GM18951 (cell line): ENCODE measurements around the gene NOL9.

Experiments
- POLR2A ChIP-seq: IDR thresholded peaks from 4 replicates; pipeline ENCODE4 v1.6.1; 2011; ENCODE audit warnings: mild to moderate bottlenecking; ENCODE audit not compliant: insufficient read length, insufficient read depth; ENCODE audit errors: extremely low read depth
- in situ Hi-C: fragments of 300-500 bp; cut with MboI; formaldehyde crosslinking; loops from one replicate; pipeline ENCODE4 v1.12.0; 2022; ENCODE audit warnings: low sequenced_read_pairs, mixed read lengths, inconsistent platforms; ENCODE audit not compliant: unreplicated experiment

NOL9 gene

GRCh38 chr1:6512908-6513280 lies 41.4 kb downstream of the NOL9 start:
- no peak for TF ChIP-seq POLR2A
- in situ Hi-C loops, result no loop called here

DNA sequence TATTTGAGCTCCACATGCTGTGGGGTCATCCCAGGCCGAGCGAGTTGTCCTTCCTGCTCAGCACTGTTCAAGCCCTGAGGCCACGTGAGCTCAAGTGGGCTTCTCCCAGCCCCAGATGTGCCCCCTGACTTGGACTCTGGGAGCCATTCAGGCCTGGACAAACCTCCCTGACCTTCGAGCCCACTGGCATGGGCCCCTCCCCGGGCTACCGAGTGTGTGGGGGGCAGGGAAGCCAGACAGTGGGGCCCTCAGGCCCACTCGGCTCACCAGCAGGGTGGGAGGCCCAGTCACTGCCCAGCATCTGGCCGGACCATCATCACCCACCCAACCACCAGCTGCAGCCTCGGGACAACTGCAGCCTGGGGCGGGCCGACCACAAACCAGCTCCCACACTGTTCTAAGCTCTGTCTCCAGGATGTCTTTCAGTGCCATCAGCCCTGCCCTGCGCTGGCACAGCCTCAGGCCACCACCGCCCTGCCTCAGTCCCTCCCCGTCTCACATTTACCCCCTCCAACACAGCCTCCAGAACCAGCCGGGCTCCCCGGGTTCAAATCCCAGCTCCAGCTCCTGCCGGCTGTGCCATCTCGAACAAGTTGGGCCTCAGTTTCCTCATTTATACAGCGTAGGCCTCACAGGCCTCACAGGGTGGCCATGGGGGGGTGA lies 41.9 kb downstream of the NOL9 start:
- in situ Hi-C loops, result no loop called here
- no peak for TF ChIP-seq POLR2A

DNA sequence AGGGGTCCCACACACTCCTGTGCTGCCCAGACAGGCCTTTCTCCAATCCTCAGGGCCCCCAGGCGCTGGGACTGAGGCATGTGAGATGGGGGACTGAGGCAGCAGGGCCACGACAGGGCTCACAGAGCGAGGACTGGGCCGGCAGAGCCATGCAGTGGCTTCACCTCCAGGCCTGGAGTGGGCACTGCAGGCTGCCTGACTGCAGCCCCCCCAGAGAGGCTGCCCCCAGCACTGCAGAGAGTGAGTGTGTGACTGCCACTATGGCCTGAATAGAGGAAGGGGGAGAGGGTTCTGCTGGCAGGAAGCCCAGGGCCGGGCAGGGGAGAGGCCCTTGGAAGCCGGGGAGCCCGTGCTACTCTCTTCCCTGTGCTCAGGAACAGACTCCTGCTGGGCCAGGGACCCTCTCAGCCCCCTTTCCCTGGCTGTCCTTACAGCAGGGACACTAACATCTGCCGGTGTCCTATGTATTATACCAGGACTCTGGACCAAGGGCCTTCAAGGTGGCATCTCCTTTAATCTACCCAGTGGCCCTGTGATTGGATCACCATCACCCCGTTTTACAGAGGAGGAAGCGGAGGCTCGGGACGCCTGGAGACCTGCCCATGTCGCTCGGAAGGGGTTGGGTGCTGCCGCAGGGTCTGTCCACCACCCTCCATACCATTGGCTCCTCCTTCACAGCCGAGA lies 42.6 kb downstream of the NOL9 start:
- TF ChIP-seq POLR2A, result no peak
- in situ Hi-C loops, result no loop called here

GRCh38 chr1:6511056-6511455 lies 43.3 kb downstream of the NOL9 start:
- in situ Hi-C loops, result no loop called here
- TF ChIP-seq POLR2A, result no peak

GRCh38 chr1:6510493-6510892 lies 43.8 kb downstream of the NOL9 start:
- no peak for TF ChIP-seq POLR2A
- in situ Hi-C loops, result no loop called here

DNA sequence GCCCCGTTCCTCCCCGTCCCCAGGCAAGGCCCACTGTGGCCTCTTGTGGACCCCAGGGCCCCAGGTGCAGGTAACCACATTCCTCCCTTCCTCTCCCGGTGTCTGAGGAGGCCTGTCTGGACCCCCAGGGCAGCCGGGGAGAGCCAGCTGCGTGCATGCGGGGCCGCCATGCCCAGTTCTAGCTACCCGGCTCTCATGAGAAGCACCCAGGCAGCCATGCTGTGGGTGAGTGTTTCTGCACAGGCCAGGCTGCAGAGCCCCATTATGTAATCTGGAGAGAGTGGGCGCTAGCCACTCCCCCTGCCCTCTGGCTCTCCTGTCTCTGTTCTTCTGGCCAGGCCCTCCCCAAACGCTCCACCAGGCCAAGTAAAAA lies 44.4 kb downstream of the NOL9 start:
- TF ChIP-seq POLR2A, result no peak
- in situ Hi-C loops, result no loop called here

DNA sequence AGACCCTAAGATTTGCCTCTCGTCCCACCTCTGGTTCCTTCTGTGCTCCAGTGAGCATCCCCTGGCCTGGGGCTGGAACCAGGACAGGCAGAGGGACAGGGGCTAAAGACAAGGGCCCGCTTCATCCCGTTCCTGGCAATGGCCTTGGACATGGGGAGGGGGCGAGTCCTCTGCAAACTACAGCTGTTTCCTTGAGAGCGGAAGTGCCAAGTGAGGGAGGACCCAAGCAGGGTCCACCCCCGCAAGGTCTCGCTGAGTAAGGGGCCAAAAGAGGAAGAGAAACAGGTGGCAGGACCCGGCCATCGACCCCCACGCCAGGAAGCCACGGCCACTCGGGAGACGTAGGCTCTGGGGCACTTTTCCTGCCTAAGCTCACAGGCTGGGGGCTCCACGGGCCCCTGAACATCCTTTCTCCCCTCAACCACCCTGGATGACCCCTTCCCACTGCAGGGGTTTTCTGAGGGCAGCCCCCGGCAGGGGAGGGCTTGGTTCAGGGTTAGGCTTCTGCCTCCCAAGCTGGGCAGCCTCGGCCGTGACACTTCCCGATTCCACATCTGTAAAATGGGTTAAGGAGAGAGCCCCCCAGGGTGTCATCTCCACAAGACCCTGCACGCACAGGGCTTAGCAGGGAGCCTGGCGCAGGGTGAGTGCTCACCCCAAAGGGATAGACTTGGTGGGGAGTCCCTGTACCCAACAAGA lies 44.9 kb downstream of the NOL9 start:
- in situ Hi-C loops, result no loop called here
- no peak for TF ChIP-seq POLR2A

DNA sequence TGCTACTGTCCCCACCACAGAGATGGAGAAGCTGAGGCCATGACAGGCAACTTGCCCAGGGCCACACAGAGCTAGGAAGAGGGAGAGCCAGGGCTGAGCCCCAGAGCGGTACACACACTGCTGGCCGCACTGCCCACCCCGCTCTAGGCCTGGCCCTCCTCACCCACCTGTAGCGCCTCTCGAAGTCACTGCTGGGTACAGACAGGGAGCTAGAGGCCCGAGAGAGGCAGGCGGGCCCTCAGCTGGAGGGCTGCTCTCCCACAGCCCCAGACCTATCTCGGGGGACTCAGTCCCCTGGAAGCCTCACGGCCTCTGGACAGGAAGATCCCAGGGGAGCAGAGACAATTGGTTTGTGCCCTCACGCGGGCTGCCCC lies 45.5 kb downstream of the NOL9 start:
- in situ Hi-C loops, result no loop called here
- no peak for TF ChIP-seq POLR2A

- TF ChIP-seq POLR2A, result no peak
- in situ Hi-C loops, result no loop called here
These were observed 46.0 kb downstream of the NOL9 start for GRCh38 chr1:6508154-6508815.

GRCh38 chr1:6507461-6507911 lies 46.8 kb downstream of the NOL9 start:
- TF ChIP-seq POLR2A, result no peak
- in situ Hi-C loops, result no loop called here

- in situ Hi-C loops, result no loop called here
- no peak for TF ChIP-seq POLR2A
These were observed 47.3 kb downstream of the NOL9 start for GRCh38 chr1:6507037-6507428.

DNA sequence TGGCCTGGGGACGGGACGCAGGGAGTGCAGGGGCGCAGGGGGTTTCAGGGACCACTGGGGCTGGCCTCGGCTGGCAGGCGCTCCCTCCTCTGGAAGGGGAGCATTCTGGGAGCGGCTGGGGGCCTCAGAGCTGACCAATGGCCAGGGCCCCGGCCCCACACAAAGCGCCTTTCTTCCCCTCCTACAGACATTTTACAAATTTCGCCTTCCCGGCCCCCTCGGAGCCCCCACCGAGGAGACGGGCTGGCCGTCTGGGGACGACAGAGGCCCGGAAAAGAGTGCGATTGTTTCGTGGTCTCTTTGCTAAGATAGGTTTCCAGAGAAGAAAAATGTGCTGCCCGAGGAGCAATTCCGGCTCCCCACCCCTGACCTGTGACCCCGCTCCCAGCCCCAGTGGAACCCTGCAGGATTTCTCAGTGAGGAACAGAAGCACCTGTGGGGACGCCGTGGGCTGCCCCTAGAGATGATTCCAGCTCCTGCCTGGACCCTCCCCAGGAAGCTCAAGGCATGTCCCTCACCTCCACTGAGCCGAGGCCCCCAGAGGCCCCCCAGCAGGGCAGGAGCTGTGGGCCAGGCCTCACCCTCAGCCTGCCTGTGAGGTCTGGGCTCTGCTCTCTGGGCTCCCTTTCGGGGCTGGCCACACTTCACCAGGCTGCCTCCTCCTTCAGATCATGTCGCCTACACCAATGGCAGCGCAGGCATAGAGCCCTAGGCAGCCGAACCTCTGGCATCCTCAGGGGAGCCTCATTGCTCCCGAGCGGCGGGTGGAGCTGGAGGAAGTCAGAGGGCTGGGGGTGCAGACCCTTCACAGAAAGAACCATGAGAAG lies 47.9 kb downstream of the NOL9 start:
- in situ Hi-C loops, result no loop called here
- no peak for TF ChIP-seq POLR2A
